Measurements from ENCODE around the gene EID1.

DNA sequence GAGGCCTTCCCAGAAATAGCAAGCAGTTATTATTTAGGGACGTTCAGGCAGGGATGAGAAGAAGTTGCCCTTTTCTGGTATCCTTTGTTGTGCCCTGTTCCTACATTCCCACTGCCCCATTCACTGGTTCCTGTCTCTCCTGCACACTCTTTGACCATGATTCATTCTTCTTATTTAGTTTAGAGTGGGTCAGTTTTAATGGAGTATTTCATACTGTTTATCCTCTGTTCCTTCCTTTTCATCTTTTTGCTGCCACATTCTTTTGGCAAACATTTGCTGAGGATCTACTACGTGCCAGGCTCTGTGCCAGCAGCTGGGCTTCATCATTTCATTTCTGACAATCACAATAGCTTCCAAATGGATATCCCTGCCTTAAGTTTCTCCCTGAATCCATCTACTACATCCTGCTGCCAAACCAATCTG, 11.8 kb upstream of the EID1 start:
- no peak for TF ChIP-seq POLR2AphosphoS5 (IDR thresholded peaks at IDR 0.05; ENCODE audit: low read depth, low read length)
- TF ChIP-seq, protein P1, sequence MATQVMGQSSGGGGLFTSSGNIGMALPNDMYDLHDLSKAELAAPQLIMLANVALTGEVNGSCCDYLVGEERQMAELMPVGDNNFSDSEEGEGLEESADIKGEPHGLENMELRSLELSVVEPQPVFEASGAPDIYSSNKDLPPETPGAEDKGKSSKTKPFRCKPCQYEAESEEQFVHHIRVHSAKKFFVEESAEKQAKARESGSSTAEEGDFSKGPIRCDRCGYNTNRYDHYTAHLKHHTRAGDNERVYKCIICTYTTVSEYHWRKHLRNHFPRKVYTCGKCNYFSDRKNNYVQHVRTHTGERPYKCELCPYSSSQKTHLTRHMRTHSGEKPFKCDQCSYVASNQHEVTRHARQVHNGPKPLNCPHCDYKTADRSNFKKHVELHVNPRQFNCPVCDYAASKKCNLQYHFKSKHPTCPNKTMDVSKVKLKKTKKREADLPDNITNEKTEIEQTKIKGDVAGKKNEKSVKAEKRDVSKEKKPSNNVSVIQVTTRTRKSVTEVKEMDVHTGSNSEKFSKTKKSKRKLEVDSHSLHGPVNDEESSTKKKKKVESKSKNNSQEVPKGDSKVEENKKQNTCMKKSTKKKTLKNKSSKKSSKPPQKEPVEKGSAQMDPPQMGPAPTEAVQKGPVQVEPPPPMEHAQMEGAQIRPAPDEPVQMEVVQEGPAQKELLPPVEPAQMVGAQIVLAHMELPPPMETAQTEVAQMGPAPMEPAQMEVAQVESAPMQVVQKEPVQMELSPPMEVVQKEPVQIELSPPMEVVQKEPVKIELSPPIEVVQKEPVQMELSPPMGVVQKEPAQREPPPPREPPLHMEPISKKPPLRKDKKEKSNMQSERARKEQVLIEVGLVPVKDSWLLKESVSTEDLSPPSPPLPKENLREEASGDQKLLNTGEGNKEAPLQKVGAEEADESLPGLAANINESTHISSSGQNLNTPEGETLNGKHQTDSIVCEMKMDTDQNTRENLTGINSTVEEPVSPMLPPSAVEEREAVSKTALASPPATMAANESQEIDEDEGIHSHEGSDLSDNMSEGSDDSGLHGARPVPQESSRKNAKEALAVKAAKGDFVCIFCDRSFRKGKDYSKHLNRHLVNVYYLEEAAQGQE (IDR thresholded peaks at IDR 0.05; ENCODE audit: insufficient read depth in 1 of 2, low read depth in 2 of 2, low read length in 1 of 2), result no peak
- TF ChIP-seq, protein P2, sequence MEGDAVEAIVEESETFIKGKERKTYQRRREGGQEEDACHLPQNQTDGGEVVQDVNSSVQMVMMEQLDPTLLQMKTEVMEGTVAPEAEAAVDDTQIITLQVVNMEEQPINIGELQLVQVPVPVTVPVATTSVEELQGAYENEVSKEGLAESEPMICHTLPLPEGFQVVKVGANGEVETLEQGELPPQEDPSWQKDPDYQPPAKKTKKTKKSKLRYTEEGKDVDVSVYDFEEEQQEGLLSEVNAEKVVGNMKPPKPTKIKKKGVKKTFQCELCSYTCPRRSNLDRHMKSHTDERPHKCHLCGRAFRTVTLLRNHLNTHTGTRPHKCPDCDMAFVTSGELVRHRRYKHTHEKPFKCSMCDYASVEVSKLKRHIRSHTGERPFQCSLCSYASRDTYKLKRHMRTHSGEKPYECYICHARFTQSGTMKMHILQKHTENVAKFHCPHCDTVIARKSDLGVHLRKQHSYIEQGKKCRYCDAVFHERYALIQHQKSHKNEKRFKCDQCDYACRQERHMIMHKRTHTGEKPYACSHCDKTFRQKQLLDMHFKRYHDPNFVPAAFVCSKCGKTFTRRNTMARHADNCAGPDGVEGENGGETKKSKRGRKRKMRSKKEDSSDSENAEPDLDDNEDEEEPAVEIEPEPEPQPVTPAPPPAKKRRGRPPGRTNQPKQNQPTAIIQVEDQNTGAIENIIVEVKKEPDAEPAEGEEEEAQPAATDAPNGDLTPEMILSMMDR (IDR thresholded peaks at IDR 0.05), result no peak
- no peak for TF ChIP-seq SIN3A (IDR thresholded peaks at IDR 0.05; ENCODE audit: borderline replicate concordance, insufficient read depth, low read depth, low read length)
- TF ChIP-seq TCF7L2 (IDR thresholded peaks at IDR 0.05; ENCODE audit: low read depth, low read length), result no peak
